ENCODE data around the gene INSL3.

DNA sequence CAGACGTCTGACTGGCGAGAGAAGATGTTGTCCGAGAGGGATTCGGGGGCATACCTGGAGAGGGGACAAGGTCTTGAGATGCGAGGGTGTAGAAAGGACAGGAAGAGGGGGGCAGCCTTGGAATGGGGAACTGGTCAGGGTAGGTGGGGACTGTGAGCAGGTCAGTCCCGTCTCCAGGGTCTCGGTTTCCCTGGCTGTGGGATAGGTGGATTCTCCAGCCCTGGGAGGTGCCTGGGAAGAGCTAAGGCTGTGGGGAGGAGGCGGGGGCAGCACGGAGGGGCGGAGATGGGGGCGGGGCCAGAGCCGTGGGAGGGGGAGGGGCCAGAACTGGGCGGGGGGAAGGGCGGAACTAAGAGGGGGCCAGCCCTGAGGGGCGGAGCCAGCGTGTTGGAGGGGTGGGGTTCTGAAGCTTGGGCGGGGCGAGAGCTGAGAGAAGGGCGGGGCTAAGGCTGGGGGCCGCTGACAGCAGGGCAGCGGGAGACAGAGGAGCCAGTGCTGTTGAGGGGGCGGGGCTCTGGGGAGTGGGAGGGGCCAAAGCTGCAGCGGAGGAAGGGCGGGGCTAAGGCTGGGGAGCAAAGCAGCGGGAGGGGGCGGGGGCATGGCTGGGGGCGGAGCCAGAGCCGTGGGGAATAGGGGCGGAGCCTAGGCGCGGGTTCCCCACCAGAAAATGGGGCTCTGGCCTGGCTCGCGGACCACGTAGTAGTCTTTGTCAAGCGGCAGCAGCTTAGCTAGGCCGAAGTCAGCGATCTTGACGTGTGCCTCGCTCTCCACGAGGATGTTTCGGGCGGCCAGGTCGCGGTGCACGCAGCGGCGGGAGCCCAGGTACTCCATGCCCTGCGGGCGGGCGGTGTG, 9.5 kb upstream of the INSL3 start:
- TF ChIP-seq CTCF (IDR thresholded peaks at IDR 0.05) = no peak
- TF ChIP-seq POLR2A (IDR thresholded peaks at IDR 0.05) = no peak
- TF ChIP-seq EP300 (IDR thresholded peaks at IDR 0.05) = no peak

Measured in tibial nerve (tissue), 4 donors.